G401 (cell line): ENCODE results near the gene TNFAIP8L2. TPM values are rescaled to one million over a fixed set of nuclear protein-coding genes. Genes with fewer than 3 reads are reported as not detected.

Source experiments
- total RNA-seq: library from RNA; depleted of rRNA; stranded (reverse); fragments of >200 nt; shearing (Covaris generic); gene quantifications from 2 replicates; pipeline ENCODE4 v1.2.3, GENCODE V29; 2014; rRNA removed

Gene TNFAIP8L2
- total RNA-seq, 1 experiment from 2014 or later: not detected

Other genes starting within 250 kb of the TNFAIP8L2 start
- gene SETDB1, start 230.3 kb upstream of the TNFAIP8L2 start, total RNA-seq: 28.2 and 33.5 TPM in 2 replicates
- gene CERS2, start 181.8 kb upstream of the TNFAIP8L2 start, total RNA-seq: 38.3 and 68.8 TPM in 2 replicates
- gene ANXA9, start 174.4 kb upstream of the TNFAIP8L2 start, total RNA-seq: 2.7 and 3.6 TPM in 2 replicates
- 8.1 and 12.7 TPM in 2 replicates for gene MINDY1, start 149.7 kb upstream of the TNFAIP8L2 start, total RNA-seq
- gene PRUNE1, start 148.2 kb upstream of the TNFAIP8L2 start, total RNA-seq: 9.4 and 12.0 TPM in 2 replicates
- not detected in 2 replicates for gene BNIPL, start 120.1 kb upstream of the TNFAIP8L2 start, total RNA-seq
- gene C1orf56, start 108.9 kb upstream of the TNFAIP8L2 start, total RNA-seq: 0.07 TPM in 1 of 2 replicates, not detected in the other
- 54.4 and 84.6 TPM in 2 replicates for gene CDC42SE1, start 97.0 kb upstream of the TNFAIP8L2 start, total RNA-seq
- 8.1 and 11.0 TPM in 2 replicates for gene MLLT11, start 96.3 kb upstream of the TNFAIP8L2 start, total RNA-seq
- 4.6 and 7.8 TPM in 2 replicates for gene GABPB2, start 85.9 kb upstream of the TNFAIP8L2 start, total RNA-seq
- gene SEMA6C, start 10.0 kb upstream of the TNFAIP8L2 start, total RNA-seq: 2.0 TPM in 2 replicates
- gene LYSMD1, start 9.3 kb downstream of the TNFAIP8L2 start, total RNA-seq: 6.2 and 8.9 TPM in 2 replicates
- gene SCNM1, start 9.5 kb downstream of the TNFAIP8L2 start, total RNA-seq: 44.3 and 57.7 TPM in 2 replicates
- not detected in 2 replicates for gene TMOD4, start 19.3 kb downstream of the TNFAIP8L2 start, total RNA-seq
- 71.9 and 80.9 TPM in 2 replicates for gene VPS72, start 33.5 kb downstream of the TNFAIP8L2 start, total RNA-seq
- 39.1 and 60.1 TPM in 2 replicates for gene PIP5K1A, start 41.9 kb downstream of the TNFAIP8L2 start, total RNA-seq
- gene PSMD4, start 98.1 kb downstream of the TNFAIP8L2 start, total RNA-seq: 242 and 285 TPM in 2 replicates
- 14.6 and 20.3 TPM in 2 replicates for gene ZNF687, start 125.7 kb downstream of the TNFAIP8L2 start, total RNA-seq
- 19.1 and 40.6 TPM in 2 replicates for gene PI4KB, start 170.8 kb downstream of the TNFAIP8L2 start, total RNA-seq
- gene RFX5, start 190.6 kb downstream of the TNFAIP8L2 start, total RNA-seq: 102 and 125 TPM in 2 replicates
- gene SELENBP1, start 216.1 kb downstream of the TNFAIP8L2 start, total RNA-seq: 0.27 TPM in 1 of 2 replicates, not detected in the other
- 518 and 580 TPM in 2 replicates for gene PSMB4, start 242.9 kb downstream of the TNFAIP8L2 start, total RNA-seq